ENCODE results near the gene SKI. TPM values are rescaled to one million over a fixed set of nuclear protein-coding genes. Genes with fewer than 3 reads are reported as not detected.

Gene SKI
- total and polyA plus RNA-seq, 4 donors: 17.1 to 90.7 (median 40.7) TPM

- H3K4me3 ChIP-seq: no peak overlapping the region
- H3K9ac ChIP-seq (ENCODE audit: insufficient read depth in 1 of 2, low read length in 2 of 2): no peak overlapping the region
- H3K27ac ChIP-seq (ENCODE audit: low read depth in 1 of 2, low read length in 1 of 2): no peak overlapping the region
- H3K27me3 ChIP-seq (ENCODE audit: control insufficient read depth in 3 of 3, insufficient read depth in 3 of 3, low read length in 2 of 3): no peaks in the 10 kb centered on the region
- WGBS, 2 donors: 77 to 80% methylated on average over 21 of the region's 21 CpGs
- ATAC-seq (ENCODE audit: insufficient read depth, low FRiP score) (no peak), DNase-seq (peak in 1 of 3 donors; percentile 47)
- peaks cover 0 to 38% (median 10%) of the 10 kb centered on the region in 5 donors for H3K4me1 ChIP-seq (ENCODE audit: control insufficient read depth in 5 of 5, insufficient read depth in 5 of 5, low read length in 5 of 5)
- no peaks in the 10 kb centered on the region for H3K9me3 ChIP-seq (ENCODE audit: control insufficient read depth in 4 of 4, insufficient read depth in 3 of 4, low read length in 3 of 4)
- no peaks in the 10 kb centered on the region for H3K36me3 ChIP-seq (ENCODE audit: control insufficient read depth in 4 of 4, insufficient read depth in 4 of 4, low read length in 4 of 4)
- no peak for TF ChIP-seq CTCF (IDR thresholded peaks at IDR 0.05; ENCODE audit: control extremely low read depth, extremely low read depth)
Observed at GRCh38 chr1:2200308-2200943, 27.7 kb upstream of the SKI start.

- 93% methylated on average over 14 of the region's 14 CpGs for WGBS, 2 donors
- H3K27ac ChIP-seq (ENCODE audit: low read depth in 1 of 2, low read length in 1 of 2): no peak overlapping the region
- H3K9ac ChIP-seq (ENCODE audit: insufficient read depth in 1 of 2, low read length in 2 of 2): no peak overlapping the region
- peaks cover 0 to 38% (median 11%) of the 10 kb centered on the region in 5 donors for H3K4me1 ChIP-seq (ENCODE audit: control insufficient read depth in 5 of 5, insufficient read depth in 5 of 5, low read length in 5 of 5)
- no peak for TF ChIP-seq CTCF (IDR thresholded peaks at IDR 0.05; ENCODE audit: control extremely low read depth, extremely low read depth)
- H3K36me3 ChIP-seq (ENCODE audit: control insufficient read depth in 4 of 4, insufficient read depth in 4 of 4, low read length in 4 of 4): no peaks in the 10 kb centered on the region
- no peak overlapping the region for H3K4me3 ChIP-seq
- DNase-seq (no peak), ATAC-seq (ENCODE audit: insufficient read depth, low FRiP score) (no peak)
- no peaks in the 10 kb centered on the region for H3K9me3 ChIP-seq (ENCODE audit: control insufficient read depth in 4 of 4, insufficient read depth in 3 of 4, low read length in 3 of 4)
- no peaks in the 10 kb centered on the region for H3K27me3 ChIP-seq (ENCODE audit: control insufficient read depth in 3 of 3, insufficient read depth in 3 of 3, low read length in 2 of 3)
Observed at GRCh38 chr1:2201062-2201461, 27.1 kb upstream of the SKI start.

- Histone ChIP-seq H3K36me3 (ENCODE audit: control insufficient read depth in 4 of 4, insufficient read depth in 4 of 4, low read length in 4 of 4) (no peaks in the 10 kb centered on the region), H3K9me3 (ENCODE audit: control insufficient read depth in 4 of 4, insufficient read depth in 3 of 4, low read length in 3 of 4) (no peaks in the 10 kb centered on the region), H3K27me3 (ENCODE audit: control insufficient read depth in 3 of 3, insufficient read depth in 3 of 3, low read length in 2 of 3) (no peaks in the 10 kb centered on the region), H3K4me3 (no peak overlapping the region), H3K9ac (ENCODE audit: insufficient read depth in 1 of 2, low read length in 2 of 2) (no peak overlapping the region), H3K4me1 (ENCODE audit: control insufficient read depth in 5 of 5, insufficient read depth in 5 of 5, low read length in 5 of 5) (peaks cover 0 to 41% (median 13%) of the 10 kb centered on the region in 5 donors), H3K27ac (ENCODE audit: low read depth in 1 of 2, low read length in 1 of 2) (no peak overlapping the region)
- ATAC-seq (ENCODE audit: insufficient read depth, low FRiP score) (no peak), DNase-seq (no peak)
- 92 to 94% methylated on average over 9 of the region's 9 CpGs for WGBS, 2 donors
- no peak for TF ChIP-seq CTCF (IDR thresholded peaks at IDR 0.05; ENCODE audit: control extremely low read depth, extremely low read depth)
Observed at GRCh38 chr1:2202008-2202575, 26.0 kb upstream of the SKI start.
